HG03095 (cell line): ENCODE measurements around the gene DOLK.

ENCODE experiments used
- ATAC-seq: cut with Tn5 transposase; IDR thresholded peaks from one replicate; pipeline ENCODE4 v1.9.1; 2021; ENCODE audit warnings: moderate library complexity; ENCODE audit not compliant: unreplicated experiment

DOLK gene

GRCh38 chr9:128909859-128910258, 37.5 kb downstream of the DOLK start:
- ATAC-seq: no peak

GRCh38 chr9:128908372-128908771, 39.0 kb downstream of the DOLK start:
- no peak for ATAC-seq

GRCh38 chr9:128906741-128907140, 40.7 kb downstream of the DOLK start:
- ATAC-seq: no peak

- ATAC-seq: no peak
These were observed 41.4 kb downstream of the DOLK start for GRCh38 chr9:128905964-128906363.

GRCh38 chr9:128903871-128904620, 43.4 kb downstream of the DOLK start:
- no peak for ATAC-seq

- no peak for ATAC-seq
These were observed 44.3 kb downstream of the DOLK start for GRCh38 chr9:128903079-128903461.

- ATAC-seq: peak; percentile 78
These were observed 44.9 kb downstream of the DOLK start for GRCh38 chr9:128902351-128903078.

GRCh38 chr9:128901822-128902221, 45.6 kb downstream of the DOLK start:
- no peak for ATAC-seq

GRCh38 chr9:128901379-128901778, 46.0 kb downstream of the DOLK start:
- ATAC-seq: no peak

GRCh38 chr9:128899566-128900322, 47.7 kb downstream of the DOLK start:
- no peak for ATAC-seq

- no peak for ATAC-seq
These were observed 48.4 kb downstream of the DOLK start for GRCh38 chr9:128898845-128899565.

- ATAC-seq: no peak
These were observed 49.0 kb downstream of the DOLK start for GRCh38 chr9:128898382-128898781.

GRCh38 chr9:128895556-128895955, 51.8 kb downstream of the DOLK start:
- ATAC-seq: no peak
